Epithelial cell of esophagus (primary cell): ENCODE measurements around the gene HSPA5.
"Not testable (repeated sequence)": the region's sequence is repeated elsewhere in the genome, so short reads cannot be mapped to it uniquely, and the experiment has no call there.

Experiments
- DNase-seq: peaks from one replicate; pipeline ENCODE4 v3.0.0; 2010; ENCODE audit warnings: low read depth
- H3K4me3 ChIP-seq: 2 replicates; pipeline ENCODE4 v1.5.1; 2011; ENCODE audit warnings: mild to moderate bottlenecking, low read length, control low read depth
- CTCF ChIP-seq: IDR thresholded peaks from 2 replicates; pipeline ENCODE4 v1.5.1; 2011; ENCODE audit warnings: low read depth, mild to moderate bottlenecking, low read length, control low read depth, inconsistent platforms; ENCODE audit not compliant: insufficient read depth; ENCODE audit errors: missing control alignments

Gene HSPA5

GRCh38 chr9:125202846-125203618, 38.1 kb downstream of the HSPA5 start:
- no peak for TF ChIP-seq CTCF
- no peak overlapping the region for H3K4me3 ChIP-seq
- no peak for DNase-seq

- TF ChIP-seq CTCF, result no peak
- H3K4me3 ChIP-seq, result peak within 1 kb of the TSS; percentile 91
- peak; percentile 94 for DNase-seq
Observed at GRCh38 chr9:125200216-125201047, 40.7 kb downstream of the HSPA5 start, which contains the start of gene RABEPK. RABEPK (plus strand) TSS chr9:125200542; CDS start chr9:125203014, 2,472 bp downstream.

GRCh38 chr9:125195591-125195990, 45.6 kb downstream of the HSPA5 start:
- H3K4me3 ChIP-seq, DNase-seq: not testable (repeated sequence)

GRCh38 chr9:125194466-125194865, 46.7 kb downstream of the HSPA5 start:
- H3K4me3 ChIP-seq, DNase-seq: not testable (repeated sequence)

- no peak for TF ChIP-seq CTCF
- no peak for DNase-seq
- H3K4me3 ChIP-seq, result peak overlapping the region; percentile 96
Observed at GRCh38 chr9:125190361-125190801, 50.8 kb downstream of the HSPA5 start.

- DNase-seq, result peak; percentile 97
- H3K4me3 ChIP-seq, result peak within 1 kb of the TSS; percentile 96
- peak; percentile 61 for TF ChIP-seq CTCF
Observed at GRCh38 chr9:125189361-125190289, 51.5 kb downstream of the HSPA5 start, which contains the start of gene PPP6C. PPP6C (minus strand) TSS chr9:125189803; CDS start chr9:125189718, 85 bp downstream.

GRCh38 chr9:125189011-125189360, 52.2 kb downstream of the HSPA5 start:
- no peak for TF ChIP-seq CTCF
- DNase-seq, result peak; percentile 21
- H3K4me3 ChIP-seq, result peak overlapping the region; percentile 96
